Measurements from ENCODE around the gene TBC1D9B.

TBC1D9B gene

GRCh38 chr5:179923436-179923835 is 15.7 kb upstream of the TBC1D9B start:
- H3K36me3 ChIP-seq (ENCODE audit: insufficient read depth, low read length): no peaks in the 10 kb centered on the region
- H3K4me3 ChIP-seq (ENCODE audit: low read depth in 1 of 2, low read length in 2 of 2): no peak overlapping the region
- no peaks in the 10 kb centered on the region for H4K20me1 ChIP-seq (ENCODE audit: insufficient read depth, low read length)
- no peak overlapping the region for H3K9ac ChIP-seq (ENCODE audit: low read depth, low read length)
- H2AFZ ChIP-seq (ENCODE audit: low read depth, low read length): no peak overlapping the region
- H3K4me2 ChIP-seq (ENCODE audit: insufficient read depth, low read length): no peak overlapping the region
- no peaks in the 10 kb centered on the region for H3K9me3 ChIP-seq (ENCODE audit: insufficient read depth, low read length, severe bottlenecking)
- ATAC-seq (ENCODE audit: insufficient read depth, low read depth) (no peak), DNase-seq (no peak)
- no peaks in the 10 kb centered on the region for H3K4me1 ChIP-seq (ENCODE audit: insufficient read depth, low read length)
- H3K27me3 ChIP-seq (ENCODE audit: insufficient read depth, low read length, poor library complexity): no peaks in the 10 kb centered on the region
- H3K79me2 ChIP-seq (ENCODE audit: insufficient read depth, low read length): no peaks in the 10 kb centered on the region
- no peak for TF ChIP-seq EZH2 (IDR thresholded peaks at IDR 0.05; ENCODE audit: borderline replicate concordance, low read depth, low read length, severe bottlenecking)
- TF ChIP-seq, protein P1, sequence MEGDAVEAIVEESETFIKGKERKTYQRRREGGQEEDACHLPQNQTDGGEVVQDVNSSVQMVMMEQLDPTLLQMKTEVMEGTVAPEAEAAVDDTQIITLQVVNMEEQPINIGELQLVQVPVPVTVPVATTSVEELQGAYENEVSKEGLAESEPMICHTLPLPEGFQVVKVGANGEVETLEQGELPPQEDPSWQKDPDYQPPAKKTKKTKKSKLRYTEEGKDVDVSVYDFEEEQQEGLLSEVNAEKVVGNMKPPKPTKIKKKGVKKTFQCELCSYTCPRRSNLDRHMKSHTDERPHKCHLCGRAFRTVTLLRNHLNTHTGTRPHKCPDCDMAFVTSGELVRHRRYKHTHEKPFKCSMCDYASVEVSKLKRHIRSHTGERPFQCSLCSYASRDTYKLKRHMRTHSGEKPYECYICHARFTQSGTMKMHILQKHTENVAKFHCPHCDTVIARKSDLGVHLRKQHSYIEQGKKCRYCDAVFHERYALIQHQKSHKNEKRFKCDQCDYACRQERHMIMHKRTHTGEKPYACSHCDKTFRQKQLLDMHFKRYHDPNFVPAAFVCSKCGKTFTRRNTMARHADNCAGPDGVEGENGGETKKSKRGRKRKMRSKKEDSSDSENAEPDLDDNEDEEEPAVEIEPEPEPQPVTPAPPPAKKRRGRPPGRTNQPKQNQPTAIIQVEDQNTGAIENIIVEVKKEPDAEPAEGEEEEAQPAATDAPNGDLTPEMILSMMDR (IDR thresholded peaks at IDR 0.05; ENCODE audit: borderline replicate concordance, extremely low read depth, low read length, poor library complexity, severe bottlenecking): no peak
- no peak overlapping the region for H3K27ac ChIP-seq (ENCODE audit: low read length)

- DNase-seq (no peak), ATAC-seq (ENCODE audit: insufficient read depth, low read depth) (no peak)
- TF ChIP-seq, protein P1 (IDR thresholded peaks at IDR 0.05; ENCODE audit: borderline replicate concordance, extremely low read depth, low read length, poor library complexity, severe bottlenecking): no peak
- no peak overlapping the region for H3K4me3 ChIP-seq (ENCODE audit: low read depth in 1 of 2, low read length in 2 of 2)
- no peak overlapping the region for H2AFZ ChIP-seq (ENCODE audit: low read depth, low read length)
- H3K4me2 ChIP-seq (ENCODE audit: insufficient read depth, low read length): no peak overlapping the region
- no peaks in the 10 kb centered on the region for H3K79me2 ChIP-seq (ENCODE audit: insufficient read depth, low read length)
- H3K4me1 ChIP-seq (ENCODE audit: insufficient read depth, low read length): no peaks in the 10 kb centered on the region
- no peaks in the 10 kb centered on the region for H3K27me3 ChIP-seq (ENCODE audit: insufficient read depth, low read length, poor library complexity)
- H3K9me3 ChIP-seq (ENCODE audit: insufficient read depth, low read length, severe bottlenecking): no peaks in the 10 kb centered on the region
- H3K9ac ChIP-seq (ENCODE audit: low read depth, low read length): no peak overlapping the region
- H3K27ac ChIP-seq (ENCODE audit: low read length): no peak overlapping the region
- no peaks in the 10 kb centered on the region for H3K36me3 ChIP-seq (ENCODE audit: insufficient read depth, low read length)
- H4K20me1 ChIP-seq (ENCODE audit: insufficient read depth, low read length): no peaks in the 10 kb centered on the region; the same call in 1 of the 2 replicates
Measured at GRCh38 chr5:179920175-179920574, 12.5 kb upstream of the TBC1D9B start.

GRCh38 chr5:179919487-179920060 is 11.9 kb upstream of the TBC1D9B start:
- Histone ChIP-seq H3K79me2 (ENCODE audit: insufficient read depth, low read length) (no peaks in the 10 kb centered on the region), H3K9me3 (ENCODE audit: insufficient read depth, low read length, severe bottlenecking) (no peaks in the 10 kb centered on the region), H3K4me2 (ENCODE audit: insufficient read depth, low read length) (no peak overlapping the region), H4K20me1 (ENCODE audit: insufficient read depth, low read length) (no peaks in the 10 kb centered on the region; the same call in 1 of the 2 replicates), H3K36me3 (ENCODE audit: insufficient read depth, low read length) (no peaks in the 10 kb centered on the region), H3K9ac (ENCODE audit: low read depth, low read length) (no peak overlapping the region), H3K27ac (ENCODE audit: low read length) (no peak overlapping the region), H3K27me3 (ENCODE audit: insufficient read depth, low read length, poor library complexity) (no peaks in the 10 kb centered on the region), H2AFZ (ENCODE audit: low read depth, low read length) (no peak overlapping the region), H3K4me3 (ENCODE audit: low read depth in 1 of 2, low read length in 2 of 2) (no peak overlapping the region), H3K4me1 (ENCODE audit: insufficient read depth, low read length) (no peaks in the 10 kb centered on the region)
- ATAC-seq (ENCODE audit: insufficient read depth, low read depth) (peak; percentile 27; the same call in 1 of the 3 replicates), DNase-seq (no peak)
- TF ChIP-seq, protein P1 (IDR thresholded peaks at IDR 0.05; ENCODE audit: borderline replicate concordance, extremely low read depth, low read length, poor library complexity, severe bottlenecking): no peak
- no peak for TF ChIP-seq EZH2 (IDR thresholded peaks at IDR 0.05; ENCODE audit: borderline replicate concordance, low read depth, low read length, severe bottlenecking)
